ENCODE results near the gene PCAT6.

DNA sequence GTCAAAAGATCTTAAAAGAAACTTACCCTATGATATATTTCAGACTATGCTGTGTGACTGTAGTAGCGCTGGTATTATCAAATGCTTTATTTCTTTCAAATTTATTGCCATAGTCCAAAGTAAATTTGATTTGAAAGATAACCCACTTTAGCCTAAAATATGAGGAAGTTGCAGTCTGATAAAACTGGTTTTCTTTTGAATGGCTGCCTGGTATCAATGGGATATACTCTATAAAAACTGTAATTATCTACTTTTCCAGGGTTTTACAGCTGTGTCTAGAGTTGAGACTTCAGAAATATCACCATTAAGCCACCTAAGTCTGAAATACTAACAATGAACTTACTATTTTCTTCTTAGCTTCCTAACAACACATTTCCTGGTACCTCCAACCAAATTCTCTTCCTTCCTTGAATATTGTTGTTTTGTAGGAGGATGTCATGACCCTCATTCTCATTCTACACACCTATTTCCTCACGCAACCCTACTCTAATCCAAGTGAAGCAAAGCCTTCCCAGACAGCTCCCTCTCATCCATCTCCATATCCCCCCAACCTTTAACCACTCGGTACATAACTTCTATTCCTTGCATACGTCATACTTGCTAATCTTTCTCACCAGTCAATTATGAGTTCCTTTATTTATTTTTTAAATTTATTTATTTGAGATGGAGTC, 19.5 kb upstream of the PCAT6 start:
- TF ChIP-seq, protein P1, sequence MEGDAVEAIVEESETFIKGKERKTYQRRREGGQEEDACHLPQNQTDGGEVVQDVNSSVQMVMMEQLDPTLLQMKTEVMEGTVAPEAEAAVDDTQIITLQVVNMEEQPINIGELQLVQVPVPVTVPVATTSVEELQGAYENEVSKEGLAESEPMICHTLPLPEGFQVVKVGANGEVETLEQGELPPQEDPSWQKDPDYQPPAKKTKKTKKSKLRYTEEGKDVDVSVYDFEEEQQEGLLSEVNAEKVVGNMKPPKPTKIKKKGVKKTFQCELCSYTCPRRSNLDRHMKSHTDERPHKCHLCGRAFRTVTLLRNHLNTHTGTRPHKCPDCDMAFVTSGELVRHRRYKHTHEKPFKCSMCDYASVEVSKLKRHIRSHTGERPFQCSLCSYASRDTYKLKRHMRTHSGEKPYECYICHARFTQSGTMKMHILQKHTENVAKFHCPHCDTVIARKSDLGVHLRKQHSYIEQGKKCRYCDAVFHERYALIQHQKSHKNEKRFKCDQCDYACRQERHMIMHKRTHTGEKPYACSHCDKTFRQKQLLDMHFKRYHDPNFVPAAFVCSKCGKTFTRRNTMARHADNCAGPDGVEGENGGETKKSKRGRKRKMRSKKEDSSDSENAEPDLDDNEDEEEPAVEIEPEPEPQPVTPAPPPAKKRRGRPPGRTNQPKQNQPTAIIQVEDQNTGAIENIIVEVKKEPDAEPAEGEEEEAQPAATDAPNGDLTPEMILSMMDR (IDR thresholded peaks at IDR 0.05; ENCODE audit: extremely low read depth in 1 of 2, insufficient read depth in 1 of 2, low read depth in 1 of 2, low read length in 2 of 2) = no peak
- TF ChIP-seq FOS (IDR thresholded peaks at IDR 0.05; ENCODE audit: borderline replicate concordance, insufficient read depth, low read length) (no peak), EZH2 (IDR thresholded peaks at IDR 0.05; ENCODE audit: borderline replicate concordance, low read depth, low read length, severe bottlenecking) (no peak), POLR2AphosphoS5 (IDR thresholded peaks at IDR 0.05; ENCODE audit: insufficient read depth, low read depth, low read length) (no peak), JUN (IDR thresholded peaks at IDR 0.05; ENCODE audit: borderline replicate concordance, insufficient read depth, insufficient read length, low read depth) (no peak), POLR2A (IDR thresholded peaks at IDR 0.05; ENCODE audit: low read depth, low read length) (no peak)
